Glutamatergic neuron (in vitro differentiated cells): ENCODE measurements around the gene SSR3. TPM values are rescaled to one million over a fixed set of nuclear protein-coding genes. Genes with fewer than 3 reads are reported as not detected.

Experiments
- DNase-seq: peaks from one replicate; pipeline ENCODE4 v3.0.0; 2022
- H3K27ac Mint-ChIP-seq: one replicate; pipeline ENCODE4 v1.8.0; 2020; ENCODE audit warnings: mild to moderate bottlenecking, mixed read lengths, inconsistent platforms; ENCODE audit not compliant: unreplicated experiment
- H3K27me3 Mint-ChIP-seq: one replicate; pipeline ENCODE4 v1.8.0; 2020; ENCODE audit warnings: mild to moderate bottlenecking, moderate library complexity, mixed read lengths, inconsistent platforms; ENCODE audit not compliant: unreplicated experiment
- H3K36me3 Mint-ChIP-seq: one replicate; pipeline ENCODE4 v1.8.0; 2020; ENCODE audit warnings: mild to moderate bottlenecking, mixed read lengths, inconsistent platforms; ENCODE audit not compliant: unreplicated experiment
- H3K4me1 Mint-ChIP-seq: one replicate; pipeline ENCODE4 v1.8.0; 2020; ENCODE audit warnings: mild to moderate bottlenecking, low read depth, mixed read lengths, inconsistent platforms; ENCODE audit not compliant: unreplicated experiment
- H3K4me3 Mint-ChIP-seq: one replicate; pipeline ENCODE4 v1.8.0; 2020; ENCODE audit warnings: mild to moderate bottlenecking, mixed read lengths, inconsistent platforms; ENCODE audit not compliant: unreplicated experiment
- H3K9me3 Mint-ChIP-seq: one replicate; pipeline ENCODE4 v1.8.0; 2020; ENCODE audit warnings: mild to moderate bottlenecking, moderate library complexity, mixed read lengths, inconsistent platforms; ENCODE audit not compliant: unreplicated experiment
- CTCF ChIP-seq: fragments of 200-600 bp; sonication (generic); IDR thresholded peaks from one replicate; pipeline ENCODE4 v1.5.0; 2021; ENCODE audit not compliant: partially characterized antibody, unreplicated experiment
- total RNA-seq: library from RNA; stranded (reverse); fragmentation: NEBNext Ultra II Directional; extraction: Animal tissue kit (Norgen Biotek cat#: 25700); gene quantifications from one replicate; pipeline ENCODE4 v1.2.1, GENCODE V29; 2021; ENCODE audit not compliant: unreplicated experiment

SSR3 gene
- total RNA-seq, 1 donor from 2014 or later = 94.5 TPM

GRCh38 chr3:156601497-156601896 is 46.6 kb upstream of the SSR3 start:
- TF ChIP-seq CTCF = no peak
- H3K9me3 Mint-ChIP-seq = peaks cover 2% of the 10 kb centered on the region
- H3K36me3 Mint-ChIP-seq = no peaks in the 10 kb centered on the region
- no peak overlapping the region for H3K4me3 Mint-ChIP-seq
- H3K27me3 Mint-ChIP-seq = no peaks in the 10 kb centered on the region
- no peak overlapping the region for H3K27ac Mint-ChIP-seq
- H3K4me1 Mint-ChIP-seq = peaks cover 7% of the 10 kb centered on the region
- no peak for DNase-seq

- no peaks in the 10 kb centered on the region for H3K27me3 Mint-ChIP-seq
- TF ChIP-seq CTCF = no peak
- H3K27ac Mint-ChIP-seq = no peak overlapping the region
- peaks cover 2% of the 10 kb centered on the region for H3K9me3 Mint-ChIP-seq
- H3K4me3 Mint-ChIP-seq = no peak overlapping the region
- peaks cover 7% of the 10 kb centered on the region for H3K4me1 Mint-ChIP-seq
- no peak for DNase-seq
- no peaks in the 10 kb centered on the region for H3K36me3 Mint-ChIP-seq
Measured at GRCh38 chr3:156600834-156601233, 45.9 kb upstream of the SSR3 start.

GRCh38 chr3:156599089-156599874 is 44.4 kb upstream of the SSR3 start:
- Mint-ChIP-seq H3K4me1 (peaks cover 11% of the 10 kb centered on the region), H3K9me3 (peaks cover 2% of the 10 kb centered on the region), H3K27me3 (no peaks in the 10 kb centered on the region), H3K4me3 (no peak overlapping the region), H3K36me3 (no peaks in the 10 kb centered on the region), H3K27ac (peak overlapping the region; percentile 43)
- no peak for TF ChIP-seq CTCF
- DNase-seq = no peak

DNA sequence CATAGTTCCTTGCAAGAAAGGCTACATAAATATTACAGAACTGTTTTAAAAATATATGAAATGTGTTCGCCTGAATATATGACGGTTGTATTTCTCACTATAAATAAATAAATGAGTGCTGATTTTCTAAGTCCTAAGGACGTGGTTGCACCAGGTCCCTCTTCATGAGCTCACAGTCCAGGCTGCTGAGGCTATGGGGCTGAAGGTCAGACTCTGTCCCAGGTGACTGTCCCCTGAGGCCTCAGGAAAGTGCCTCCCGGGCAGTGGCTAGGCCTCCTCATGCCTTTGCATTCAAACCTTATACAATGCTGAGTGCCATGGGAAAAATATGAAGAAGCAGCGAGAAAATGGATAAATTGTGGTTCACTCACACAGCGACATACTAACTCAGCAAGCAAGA is 43.5 kb upstream of the SSR3 start:
- no peak for TF ChIP-seq CTCF
- H3K27me3 Mint-ChIP-seq = no peaks in the 10 kb centered on the region
- H3K4me1 Mint-ChIP-seq = peaks cover 11% of the 10 kb centered on the region
- peaks cover 2% of the 10 kb centered on the region for H3K9me3 Mint-ChIP-seq
- DNase-seq = no peak
- H3K4me3 Mint-ChIP-seq = no peak overlapping the region
- no peaks in the 10 kb centered on the region for H3K36me3 Mint-ChIP-seq
- no peak overlapping the region for H3K27ac Mint-ChIP-seq

DNA sequence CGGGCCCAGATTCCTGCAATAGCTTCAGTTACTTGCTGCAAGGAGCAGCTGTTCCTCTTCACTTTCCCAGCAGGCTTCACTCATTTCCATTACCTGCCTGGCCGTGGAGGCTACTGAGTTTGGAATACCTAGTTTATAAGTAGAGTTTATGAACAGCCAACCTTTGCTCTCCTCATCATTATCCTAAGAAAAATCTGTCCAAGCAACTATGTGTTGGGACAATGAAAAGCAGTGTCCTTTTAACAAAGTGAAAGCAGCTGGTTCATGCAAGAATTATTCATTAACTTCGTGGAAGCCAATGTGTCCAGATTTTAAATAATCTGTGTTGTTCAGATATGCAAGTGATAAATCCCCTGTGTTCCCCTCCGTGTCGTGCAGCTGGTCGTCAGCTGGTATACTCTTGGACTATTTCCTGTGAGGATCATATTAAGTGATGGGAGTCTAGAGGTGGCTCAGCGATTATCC is 39.3 kb upstream of the SSR3 start:
- TF ChIP-seq CTCF = no peak
- H3K27me3 Mint-ChIP-seq = no peaks in the 10 kb centered on the region
- H3K27ac Mint-ChIP-seq = no peak overlapping the region
- peaks cover 3% of the 10 kb centered on the region for H3K9me3 Mint-ChIP-seq
- no peak for DNase-seq
- no peak overlapping the region for H3K4me3 Mint-ChIP-seq
- H3K4me1 Mint-ChIP-seq = peaks cover 7% of the 10 kb centered on the region
- H3K36me3 Mint-ChIP-seq = no peaks in the 10 kb centered on the region
